ENCODE results near the gene AHI1.

Gene AHI1

DNA sequence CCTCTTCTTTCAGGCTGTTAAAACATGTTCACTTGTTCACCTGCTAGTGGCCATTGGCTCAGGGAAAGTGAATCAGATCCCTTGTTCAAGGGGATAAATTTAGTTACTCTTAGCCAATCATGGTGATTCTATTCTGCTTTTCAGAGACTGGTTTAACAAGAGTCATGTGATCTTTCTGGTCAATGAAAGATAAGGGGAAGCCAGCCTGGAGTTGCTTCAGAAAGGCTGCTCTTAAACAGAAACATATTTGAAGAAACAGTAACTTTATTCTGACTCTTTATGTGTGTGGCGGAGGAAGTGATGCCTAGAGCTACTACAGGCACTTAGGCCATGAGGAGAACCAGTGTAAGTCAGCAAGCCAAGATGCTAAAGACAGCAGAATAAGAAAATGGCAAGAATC, 28.1 kb upstream of the AHI1 start:
- no peaks in the 10 kb centered on the region for H3K9me3 Mint-ChIP-seq
- no peak overlapping the region for H3K4me3 Mint-ChIP-seq
- no peaks in the 10 kb centered on the region for H3K36me3 Mint-ChIP-seq (ENCODE audit: insufficient read depth)
- H3K27me3 Mint-ChIP-seq = no peaks in the 10 kb centered on the region
- no peaks in the 10 kb centered on the region for H3K4me1 Mint-ChIP-seq (ENCODE audit: low read depth in 2 of 2)
- H3K27ac Mint-ChIP-seq = no peak overlapping the region
- DNase-seq = no peak
- no peak for ATAC-seq (replicated peaks)

- Mint-ChIP-seq H3K27me3 (no peaks in the 10 kb centered on the region), H3K4me3 (no peak overlapping the region), H3K9me3 (no peaks in the 10 kb centered on the region), H3K4me1 (ENCODE audit: low read depth in 2 of 2) (no peaks in the 10 kb centered on the region), H3K27ac (no peak overlapping the region), H3K36me3 (ENCODE audit: insufficient read depth) (no peaks in the 10 kb centered on the region)
- DNase-seq (no peak), ATAC-seq (replicated peaks) (no peak)
Observed at GRCh38 chr6:135522965-135523692, 25.6 kb upstream of the AHI1 start.

GRCh38 chr6:135521431-135521830, 23.9 kb upstream of the AHI1 start:
- Mint-ChIP-seq H3K27ac (no peak overlapping the region), H3K4me3 (no peak overlapping the region), H3K36me3 (ENCODE audit: insufficient read depth) (no peaks in the 10 kb centered on the region), H3K27me3 (no peaks in the 10 kb centered on the region), H3K9me3 (no peaks in the 10 kb centered on the region), H3K4me1 (ENCODE audit: low read depth in 2 of 2) (no peaks in the 10 kb centered on the region)
- DNase-seq (no peak), ATAC-seq (replicated peaks) (no peak)

DNA sequence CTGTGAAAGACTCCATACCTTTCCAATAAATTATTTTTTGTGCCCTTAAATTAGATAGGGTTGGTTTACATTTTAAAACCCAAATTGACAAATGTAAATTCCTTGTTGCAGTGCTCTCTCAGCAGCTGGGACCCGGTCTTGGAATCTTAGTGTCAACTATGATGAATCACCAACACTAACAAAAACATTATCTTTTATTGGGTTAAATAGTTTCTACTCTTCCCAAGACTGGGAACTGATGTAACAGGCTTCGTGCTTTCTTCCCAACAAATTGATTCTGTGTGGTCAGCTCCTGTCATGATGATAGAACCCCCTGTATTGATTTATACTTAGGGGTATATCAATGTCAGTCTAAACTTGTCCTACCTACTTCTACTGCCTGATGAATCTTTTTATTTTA, 23.2 kb upstream of the AHI1 start:
- Mint-ChIP-seq H3K36me3 (ENCODE audit: insufficient read depth) (no peaks in the 10 kb centered on the region), H3K9me3 (no peaks in the 10 kb centered on the region), H3K27ac (no peak overlapping the region), H3K4me3 (no peak overlapping the region), H3K4me1 (ENCODE audit: low read depth in 2 of 2) (no peaks in the 10 kb centered on the region), H3K27me3 (no peaks in the 10 kb centered on the region)
- ATAC-seq (replicated peaks) (no peak), DNase-seq (no peak)

DNA sequence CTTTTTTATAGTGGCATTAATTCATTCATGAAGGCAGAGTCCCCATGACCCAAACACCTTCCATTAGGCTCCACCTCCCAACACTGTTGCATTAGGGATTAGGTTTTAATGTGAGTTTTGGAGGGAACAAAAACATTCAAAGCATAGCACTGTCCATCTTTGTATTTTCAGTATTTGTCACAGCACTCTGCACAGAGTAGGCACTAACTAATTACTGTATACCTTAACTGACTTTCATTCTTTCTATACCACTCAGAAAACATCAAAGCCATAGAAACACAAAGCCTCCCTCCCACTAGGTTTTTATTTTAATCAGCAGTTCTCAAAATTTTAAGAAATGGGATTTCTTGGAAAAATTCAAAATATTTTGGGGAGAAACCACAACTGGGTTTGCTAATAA, 21.8 kb upstream of the AHI1 start:
- Mint-ChIP-seq H3K27ac (no peak overlapping the region), H3K9me3 (no peaks in the 10 kb centered on the region), H3K4me1 (ENCODE audit: low read depth in 2 of 2) (no peaks in the 10 kb centered on the region), H3K4me3 (no peak overlapping the region), H3K27me3 (no peaks in the 10 kb centered on the region), H3K36me3 (ENCODE audit: insufficient read depth) (no peaks in the 10 kb centered on the region)
- ATAC-seq (replicated peaks) (no peak), DNase-seq (no peak)

DNA sequence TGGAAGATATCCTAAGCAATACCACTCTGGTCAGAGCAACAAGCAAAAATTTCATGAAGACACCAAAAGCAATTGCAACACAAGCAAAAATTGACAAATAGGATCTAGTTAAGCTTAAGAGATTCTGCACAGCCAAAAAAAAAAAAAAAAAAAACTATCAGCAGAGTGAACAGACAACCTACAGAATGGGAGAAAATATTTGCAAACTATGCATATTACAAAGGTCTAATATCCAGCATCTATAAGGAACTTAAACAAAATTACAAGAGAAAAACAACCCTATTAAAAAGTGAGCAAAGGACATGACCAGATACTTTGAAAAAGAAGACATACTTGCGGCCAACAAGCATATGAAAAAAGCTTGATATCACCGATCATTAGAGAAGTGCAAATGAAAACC, 20.0 kb upstream of the AHI1 start:
- DNase-seq (no peak), ATAC-seq (replicated peaks) (no peak)
- no peaks in the 10 kb centered on the region for H3K27me3 Mint-ChIP-seq
- H3K27ac Mint-ChIP-seq = no peak overlapping the region
- H3K9me3 Mint-ChIP-seq = no peaks in the 10 kb centered on the region
- no peak overlapping the region for H3K4me3 Mint-ChIP-seq
- H3K36me3 Mint-ChIP-seq (ENCODE audit: insufficient read depth) = no peaks in the 10 kb centered on the region
- no peaks in the 10 kb centered on the region for H3K4me1 Mint-ChIP-seq (ENCODE audit: low read depth in 2 of 2)

GRCh38 chr6:135514706-135515105, 17.2 kb upstream of the AHI1 start:
- no peak overlapping the region for H3K27ac Mint-ChIP-seq
- no peaks in the 10 kb centered on the region for H3K9me3 Mint-ChIP-seq
- H3K4me1 Mint-ChIP-seq (ENCODE audit: low read depth in 2 of 2) = no peaks in the 10 kb centered on the region
- DNase-seq (no peak), ATAC-seq (replicated peaks) (no peak)
- H3K4me3 Mint-ChIP-seq = no peak overlapping the region
- H3K36me3 Mint-ChIP-seq (ENCODE audit: insufficient read depth) = no peaks in the 10 kb centered on the region
- H3K27me3 Mint-ChIP-seq = peaks cover 0 to 11% of the 10 kb centered on the region in 2 donors

- no peaks in the 10 kb centered on the region for H3K36me3 Mint-ChIP-seq (ENCODE audit: insufficient read depth)
- no peaks in the 10 kb centered on the region for H3K9me3 Mint-ChIP-seq
- H3K4me3 Mint-ChIP-seq = peak overlapping the region in 1 of 2 donors; percentile 40
- H3K4me1 Mint-ChIP-seq (ENCODE audit: low read depth in 2 of 2) = peaks cover 0 to 10% of the 10 kb centered on the region in 2 donors
- H3K27ac Mint-ChIP-seq = peak overlapping the region in 1 of 2 donors; percentile 57
- peak; percentile 91 for ATAC-seq (replicated peaks)
- peak; percentile 22 to 32 (median 31) for DNase-seq
- no peaks in the 10 kb centered on the region for H3K27me3 Mint-ChIP-seq
Observed at GRCh38 chr6:135506270-135506997, 8.9 kb upstream of the AHI1 start.

DNA sequence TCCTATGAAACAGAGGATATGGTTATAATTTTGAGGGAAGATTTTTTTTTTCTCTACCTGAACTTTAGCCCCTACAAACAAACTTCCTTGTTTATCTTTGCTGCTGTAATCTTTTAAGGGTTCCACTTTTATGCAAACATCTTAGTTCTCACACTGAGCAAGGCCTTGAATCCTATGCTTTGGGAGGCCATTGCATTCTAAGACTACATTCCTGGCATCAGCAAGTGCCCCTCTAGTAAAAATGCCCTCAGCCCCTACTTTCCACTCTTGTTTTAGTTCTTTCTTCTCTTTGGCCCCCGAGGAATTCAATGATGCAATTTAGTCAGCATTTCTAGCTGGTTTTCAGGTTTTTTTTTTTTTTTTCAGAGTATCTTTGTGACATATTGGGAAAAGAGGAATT, 8.1 kb upstream of the AHI1 start:
- Mint-ChIP-seq H3K4me3 (no peak overlapping the region), H3K4me1 (ENCODE audit: low read depth in 2 of 2) (peaks cover 0 to 10% of the 10 kb centered on the region in 2 donors), H3K27me3 (no peaks in the 10 kb centered on the region), H3K27ac (peak overlapping the region in 1 of 2 donors; percentile 57), H3K9me3 (no peaks in the 10 kb centered on the region), H3K36me3 (ENCODE audit: insufficient read depth) (no peaks in the 10 kb centered on the region)
- DNase-seq = no peak
- ATAC-seq (replicated peaks) = no peak

GRCh38 chr6:135505222-135505621, 7.7 kb upstream of the AHI1 start:
- DNase-seq = no peak
- no peaks in the 10 kb centered on the region for H3K36me3 Mint-ChIP-seq (ENCODE audit: insufficient read depth)
- no peak overlapping the region for H3K27ac Mint-ChIP-seq
- H3K27me3 Mint-ChIP-seq = no peaks in the 10 kb centered on the region
- H3K9me3 Mint-ChIP-seq = no peaks in the 10 kb centered on the region
- peaks cover 0 to 10% of the 10 kb centered on the region in 2 donors for H3K4me1 Mint-ChIP-seq (ENCODE audit: low read depth in 2 of 2)
- H3K4me3 Mint-ChIP-seq = no peak overlapping the region
- no peak for ATAC-seq (replicated peaks)

- Mint-ChIP-seq H3K27ac (no peak overlapping the region), H3K27me3 (no peaks in the 10 kb centered on the region), H3K36me3 (ENCODE audit: insufficient read depth) (no peaks in the 10 kb centered on the region), H3K4me3 (no peak overlapping the region), H3K9me3 (no peaks in the 10 kb centered on the region), H3K4me1 (ENCODE audit: low read depth in 2 of 2) (peaks cover 0 to 10% of the 10 kb centered on the region in 2 donors)
- DNase-seq (no peak), ATAC-seq (replicated peaks) (no peak)
Observed at GRCh38 chr6:135504734-135505133, 7.2 kb upstream of the AHI1 start.

DNA sequence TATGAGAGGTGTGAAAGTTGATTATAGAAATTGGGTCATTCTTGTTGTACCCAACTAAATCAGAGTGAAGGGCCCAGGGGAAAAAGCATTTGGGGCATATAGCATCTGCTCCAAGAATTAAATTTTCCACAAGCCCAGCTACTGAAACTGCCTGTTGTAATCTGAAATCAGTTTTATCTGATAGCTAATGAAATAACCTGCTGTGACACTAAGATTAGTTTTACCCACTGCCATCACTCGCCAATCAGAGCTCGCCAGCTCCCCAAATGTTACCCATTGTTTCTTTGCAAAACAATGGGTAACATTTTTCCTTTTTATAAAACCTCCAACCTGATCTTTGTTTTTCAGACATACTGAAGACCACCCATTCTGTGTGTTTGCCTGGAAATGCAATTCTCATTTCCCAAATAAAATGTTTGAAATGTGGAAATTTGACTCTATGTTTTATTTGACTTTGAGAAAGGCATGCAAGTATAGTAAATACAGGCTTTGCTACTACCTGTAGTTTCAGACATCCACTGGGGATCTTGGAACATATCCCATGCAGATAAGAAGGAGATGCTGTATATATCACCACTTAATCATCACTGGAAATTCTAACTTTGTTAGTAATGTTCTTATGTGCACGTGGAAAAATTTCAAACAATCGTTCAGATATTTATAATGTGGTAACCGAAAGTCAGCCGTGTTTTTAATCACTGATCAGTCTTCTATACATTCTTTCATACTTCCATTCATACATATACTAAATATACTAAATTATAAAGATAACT, 6.3 kb upstream of the AHI1 start:
- Mint-ChIP-seq H3K36me3 (ENCODE audit: insufficient read depth) (no peaks in the 10 kb centered on the region), H3K27ac (no peak overlapping the region), H3K9me3 (no peaks in the 10 kb centered on the region), H3K4me1 (ENCODE audit: low read depth in 2 of 2) (peaks cover 0 to 10% of the 10 kb centered on the region in 2 donors), H3K4me3 (no peak overlapping the region), H3K27me3 (no peaks in the 10 kb centered on the region)
- ATAC-seq (replicated peaks) (no peak), DNase-seq (no peak)

- no peak overlapping the region for H3K27ac Mint-ChIP-seq
- H3K27me3 Mint-ChIP-seq = no peaks in the 10 kb centered on the region
- ATAC-seq (replicated peaks) (no peak), DNase-seq (no peak)
- no peaks in the 10 kb centered on the region for H3K9me3 Mint-ChIP-seq
- no peaks in the 10 kb centered on the region for H3K36me3 Mint-ChIP-seq (ENCODE audit: insufficient read depth)
- no peak overlapping the region for H3K4me3 Mint-ChIP-seq
- H3K4me1 Mint-ChIP-seq (ENCODE audit: low read depth in 2 of 2) = peaks cover 4 to 5% of the 10 kb centered on the region in 2 donors
Observed at GRCh38 chr6:135499441-135500340, 2.2 kb upstream of the AHI1 start.

Measured in effector memory CD8-positive, alpha-beta T cell (primary cell).